GM21576 (cell line): Measurements from ENCODE around the gene PPIL1.
"Not testable (repeated sequence)": the region's sequence is repeated elsewhere in the genome, so short reads cannot be mapped to it uniquely, and the experiment has no call there.

Experiments
- ATAC-seq: cut with Tn5 transposase; IDR thresholded peaks from one replicate; pipeline ENCODE4 v1.9.1; 2021; ENCODE audit warnings: mild to moderate bottlenecking, moderate library complexity; ENCODE audit not compliant: unreplicated experiment

The PPIL1 gene

GRCh38 chr6:36874443-36875249 is at the start of gene PPIL1:
TSS of gene PPIL1 (minus strand) at chr6:36874803. CDS start at chr6:36874772, 31 bp downstream.
- ATAC-seq, result peak; percentile 74

- no peak for ATAC-seq
Observed at GRCh38 chr6:36924131-36924530, 49.5 kb upstream of the PPIL1 start.

GRCh38 chr6:36920546-36920945 is 45.9 kb upstream of the PPIL1 start:
- ATAC-seq, result no peak

- no peak for ATAC-seq
Observed at GRCh38 chr6:36920049-36920448, 45.4 kb upstream of the PPIL1 start.

GRCh38 chr6:36917541-36918193 is 43.1 kb upstream of the PPIL1 start:
- ATAC-seq, result no peak

GRCh38 chr6:36916126-36916525 is 41.5 kb upstream of the PPIL1 start:
- ATAC-seq, result no peak

- ATAC-seq, result no peak
Observed at GRCh38 chr6:36915599-36915998, 41.0 kb upstream of the PPIL1 start.

- ATAC-seq, result no peak
Observed at GRCh38 chr6:36914227-36914794, 39.7 kb upstream of the PPIL1 start.

- no peak for ATAC-seq
Observed at GRCh38 chr6:36913082-36913481, 38.5 kb upstream of the PPIL1 start.

- ATAC-seq, result peak; percentile 89
Observed at GRCh38 chr6:36912586-36912985, 38.0 kb upstream of the PPIL1 start.

- peak; percentile 23 for ATAC-seq
Observed at GRCh38 chr6:36912030-36912454, 37.4 kb upstream of the PPIL1 start.

GRCh38 chr6:36908747-36909146 is 34.1 kb upstream of the PPIL1 start:
- no peak for ATAC-seq

GRCh38 chr6:36907781-36908180 is 33.2 kb upstream of the PPIL1 start:
- no peak for ATAC-seq

- ATAC-seq, result no peak
Observed at GRCh38 chr6:36906539-36907325, 32.1 kb upstream of the PPIL1 start.

- ATAC-seq, result no peak
Observed at GRCh38 chr6:36904851-36905393, 30.3 kb upstream of the PPIL1 start.

GRCh38 chr6:36904114-36904513 is 29.5 kb upstream of the PPIL1 start:
- no peak for ATAC-seq

- no peak for ATAC-seq
Observed at GRCh38 chr6:36897609-36898008, 23.0 kb upstream of the PPIL1 start.

GRCh38 chr6:36893976-36894932 is 19.7 kb upstream of the PPIL1 start:
- no peak for ATAC-seq

GRCh38 chr6:36891153-36891552 is 16.6 kb upstream of the PPIL1 start:
- not testable (repeated sequence) for ATAC-seq
